BLaER1 treated with 17β-estradiol and CSF1 and Interleukin-3, amounts not matched to agents 10 nM and 100 nM (cell line): ENCODE data around the gene TMEM88.

Experiments
- H3K27ac ChIP-seq, 11 experiments: shearing (Covaris generic); formaldehyde crosslinking; 2 replicates each; pipeline ENCODE4 v1.8.1; 2022
- H3K27me3 ChIP-seq, 11 experiments: shearing (Covaris generic); formaldehyde crosslinking; 2 replicates each; pipeline ENCODE4 v1.8.1; 2022
- H3K36me3 ChIP-seq, 11 experiments: shearing (Covaris generic); formaldehyde crosslinking; 2 replicates each; pipeline ENCODE4 v1.8.1; 2022
- H3K4me1 ChIP-seq, 10 experiments: shearing (Covaris generic); formaldehyde crosslinking; 2 replicates each; pipeline ENCODE4 v1.8.1; 2022
- H3K4me2 ChIP-seq, 11 experiments: shearing (Covaris generic); formaldehyde crosslinking; 2 replicates each; pipeline ENCODE4 v1.8.1; 2022
- H3K4me3 ChIP-seq, 10 experiments: shearing (Covaris generic); formaldehyde crosslinking; 2 replicates each; pipeline ENCODE4 v1.8.1; 2022
- H3K9ac ChIP-seq, 11 experiments: shearing (Covaris generic); formaldehyde crosslinking; 2 replicates each; pipeline ENCODE4 v1.8.1; 2022
- H3K9me3 ChIP-seq, 11 experiments: shearing (Covaris generic); formaldehyde crosslinking; replicated peaks in 1 of 11; 2 replicates each; pipeline ENCODE4 v1.8.1; 2022
- H4K20me1 ChIP-seq, 11 experiments: shearing (Covaris generic); formaldehyde crosslinking; 2 replicates each; pipeline ENCODE4 v1.8.1; 2022
- Cebpa-rat ChIP-seq, 11 experiments: shearing (Covaris generic); IDR thresholded peaks; 2 replicates each; pipeline ENCODE4 v1.8.1; 2022

The TMEM88 gene

DNA sequence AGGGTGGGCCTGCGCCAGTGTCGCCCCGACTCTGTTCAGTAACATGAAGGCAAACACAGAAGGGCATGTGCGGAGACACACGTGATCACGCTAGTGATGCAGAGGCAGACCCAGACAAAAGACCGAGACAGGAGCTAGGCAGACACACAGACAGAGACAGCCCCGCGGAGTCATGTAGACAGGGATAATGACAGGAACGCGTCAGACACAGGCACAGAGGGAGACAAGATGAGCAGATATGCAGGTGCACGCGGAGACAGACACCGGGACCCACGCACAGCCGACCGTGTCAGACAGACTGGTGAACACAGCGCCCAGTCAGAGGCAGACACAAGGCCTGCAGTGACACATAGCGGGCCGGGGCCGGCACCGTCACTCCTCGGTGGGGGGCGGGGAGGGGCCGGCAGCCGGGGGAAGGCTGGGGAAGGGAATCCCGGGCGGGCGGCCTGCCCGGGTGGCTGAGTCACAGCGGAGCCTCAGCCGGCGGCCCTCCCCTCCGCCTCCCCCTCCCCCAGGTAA is 13.4 kb upstream of the TMEM88 start:
- TF ChIP-seq Cebpa-rat (IDR thresholded peaks at IDR 0.05): no peak
- no peaks in the 10 kb centered on the region for H3K27me3 ChIP-seq
- H3K4me2 ChIP-seq: peak overlapping the region; percentile 73 to 100 (median 98)
- peaks cover 29 to 57% (median 46%) of the 10 kb centered on the region in 11 experiments for H4K20me1 ChIP-seq
- H3K4me1 ChIP-seq: peaks cover 50 to 59% (median 55%) of the 10 kb centered on the region in 10 experiments
- H3K9ac ChIP-seq: peak overlapping the region; percentile 89 to 98 (median 96)
- no peaks in the 10 kb centered on the region for H3K9me3 ChIP-seq
- H3K27ac ChIP-seq: peak overlapping the region; percentile 91 to 99 (median 98)
- H3K36me3 ChIP-seq: peaks cover 12 to 33% (median 26%) of the 10 kb centered on the region in 11 experiments
- H3K4me3 ChIP-seq: peak overlapping the region; percentile 66 to 89 (median 76)

DNA sequence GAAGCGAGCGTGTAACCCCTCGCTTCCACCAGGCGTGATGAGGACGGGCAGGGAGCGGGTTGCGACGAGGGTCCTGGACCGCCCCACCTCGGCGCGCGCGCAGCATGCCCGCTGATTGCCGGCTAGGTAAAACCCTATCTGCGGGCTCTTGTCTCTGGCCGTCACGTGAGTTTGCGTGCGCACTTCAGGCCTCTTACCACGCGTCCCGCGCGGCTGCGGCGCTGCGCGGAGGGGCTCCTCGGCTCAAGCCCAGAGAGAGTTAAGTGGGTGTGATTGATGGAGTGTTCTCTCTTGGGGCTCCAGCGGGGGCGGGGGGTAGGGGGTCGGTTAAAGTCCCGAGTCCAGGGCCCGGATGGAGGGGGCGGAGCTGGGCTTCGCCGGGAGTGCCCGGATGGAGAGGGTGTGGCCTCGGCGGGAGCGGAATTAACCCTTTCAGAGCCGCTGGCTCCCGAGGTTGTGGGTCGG is 12.9 kb upstream of the TMEM88 start:
- H3K4me1 ChIP-seq: peaks cover 47 to 54% (median 50%) of the 10 kb centered on the region in 10 experiments
- no peaks in the 10 kb centered on the region for H3K27me3 ChIP-seq
- H3K4me3 ChIP-seq: peak overlapping the region; percentile 66 to 89 (median 76)
- H3K27ac ChIP-seq: peak overlapping the region; percentile 91 to 99 (median 98)
- TF ChIP-seq Cebpa-rat (IDR thresholded peaks at IDR 0.05): no peak
- H3K4me2 ChIP-seq: peak overlapping the region; percentile 73 to 100 (median 98)
- peak overlapping the region; percentile 89 to 98 (median 96) for H3K9ac ChIP-seq
- H4K20me1 ChIP-seq: peaks cover 32 to 62% (median 51%) of the 10 kb centered on the region in 11 experiments
- H3K9me3 ChIP-seq: no peaks in the 10 kb centered on the region
- peaks cover 17 to 38% (median 31%) of the 10 kb centered on the region in 11 experiments for H3K36me3 ChIP-seq

GRCh38 chr17:7842380-7843256 is 12.2 kb upstream of the TMEM88 start:
- peaks cover 32 to 67% (median 56%) of the 10 kb centered on the region in 11 experiments for H4K20me1 ChIP-seq
- peak overlapping the region; percentile 91 to 99 (median 98) for H3K27ac ChIP-seq

DNA sequence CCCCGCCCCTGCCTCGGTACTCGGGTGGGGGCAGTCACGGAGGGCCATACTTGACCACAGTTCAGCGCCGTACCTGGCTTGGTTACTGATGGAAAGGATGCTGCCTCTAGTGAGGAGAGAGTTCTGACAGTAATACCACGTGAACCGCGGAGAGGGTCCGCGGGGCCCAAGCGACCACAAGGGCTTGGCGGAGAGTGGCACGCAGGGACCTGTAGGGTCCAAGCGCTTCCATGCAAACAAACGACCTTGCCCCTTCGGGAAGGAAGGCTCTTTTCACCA is 11.7 kb upstream of the TMEM88 start:
- Histone ChIP-seq H3K4me2 (peak overlapping the region; percentile 73 to 100 (median 98)), H3K9ac (peak overlapping the region; percentile 89 to 98 (median 96)), H3K9me3 (no peaks in the 10 kb centered on the region), H3K27ac (peak overlapping the region; percentile 91 to 99 (median 98)), H3K27me3 (no peaks in the 10 kb centered on the region), H3K4me1 (peaks cover 38 to 44% (median 40%) of the 10 kb centered on the region in 10 experiments), H3K4me3 (peak overlapping the region; percentile 66 to 89 (median 76)), H4K20me1 (peaks cover 35 to 71% (median 60%) of the 10 kb centered on the region in 11 experiments), H3K36me3 (peaks cover 27 to 49% (median 40%) of the 10 kb centered on the region in 11 experiments)
- no peak for TF ChIP-seq Cebpa-rat (IDR thresholded peaks at IDR 0.05)

More at GRCh38 chr17:7842380-7843256, 12.2 kb upstream of the TMEM88 start:
- peak in 7 of 11 experiments; percentile 18 to 72 (median 65); a peak in 9 of 22 replicates for TF ChIP-seq Cebpa-rat (IDR thresholded peaks at IDR 0.05)
- Histone ChIP-seq H3K4me3 (peak overlapping the region; percentile 66 to 89 (median 76)), H3K4me2 (peak overlapping the region; percentile 73 to 100 (median 98)), H3K9me3 (no peaks in the 10 kb centered on the region), H3K36me3 (peaks cover 22 to 44% (median 36%) of the 10 kb centered on the region in 11 experiments), H3K4me1 (peaks cover 41 to 47% (median 43%) of the 10 kb centered on the region in 10 experiments), H3K9ac (peak overlapping the region; percentile 89 to 98 (median 96)), H3K27me3 (no peaks in the 10 kb centered on the region)

DNA sequence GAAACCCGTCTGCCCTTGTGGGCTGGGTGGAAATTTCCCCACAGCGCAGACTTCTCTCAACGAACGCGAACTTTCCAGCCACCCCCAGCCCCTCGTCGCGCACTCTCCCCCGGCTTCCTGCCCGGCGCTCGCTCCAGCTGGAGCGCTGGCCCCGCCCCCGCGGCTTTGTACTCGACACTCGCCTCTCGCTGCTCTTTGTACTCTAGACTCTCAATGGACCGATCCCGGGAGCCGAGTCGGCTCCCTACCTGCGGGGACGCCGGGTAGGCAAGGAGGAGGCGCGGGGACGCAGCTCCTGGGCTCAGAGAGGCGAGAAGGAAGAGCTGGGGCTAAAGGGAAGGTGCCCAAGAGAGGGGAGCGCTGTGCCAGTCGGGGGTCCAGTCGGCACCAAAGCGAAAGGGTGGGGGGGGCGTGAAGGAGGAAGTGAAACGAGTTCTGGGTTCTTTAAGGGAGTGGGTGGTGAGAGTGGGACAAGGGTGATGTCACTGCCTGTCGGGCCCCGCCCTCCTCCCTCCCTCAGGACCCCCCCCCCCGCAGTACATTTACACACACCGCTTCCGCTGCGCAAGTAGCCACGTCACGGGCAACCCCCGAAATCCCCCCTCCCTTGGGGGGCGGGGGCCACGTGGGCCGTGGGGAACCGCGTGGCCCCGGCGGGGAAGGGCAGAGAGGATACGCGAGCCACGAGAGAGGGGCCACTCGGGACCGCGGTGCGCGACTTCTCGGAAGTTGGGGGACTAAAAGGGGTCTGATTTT is 11.2 kb upstream of the TMEM88 start:
- Histone ChIP-seq H4K20me1 (peaks cover 37 to 73% (median 64%) of the 10 kb centered on the region in 11 experiments), H3K36me3 (peaks cover 28 to 51% (median 41%) of the 10 kb centered on the region in 11 experiments), H3K4me1 (peaks cover 35 to 41% (median 36%) of the 10 kb centered on the region in 10 experiments), H3K9me3 (no peaks in the 10 kb centered on the region), H3K27ac (peak overlapping the region; percentile 91 to 99 (median 98)), H3K4me3 (peak overlapping the region; percentile 66 to 89 (median 76)), H3K27me3 (no peaks in the 10 kb centered on the region), H3K9ac (peak overlapping the region; percentile 89 to 98 (median 96)), H3K4me2 (peak overlapping the region; percentile 73 to 100 (median 98))
- no peak for TF ChIP-seq Cebpa-rat (IDR thresholded peaks at IDR 0.05)

DNA sequence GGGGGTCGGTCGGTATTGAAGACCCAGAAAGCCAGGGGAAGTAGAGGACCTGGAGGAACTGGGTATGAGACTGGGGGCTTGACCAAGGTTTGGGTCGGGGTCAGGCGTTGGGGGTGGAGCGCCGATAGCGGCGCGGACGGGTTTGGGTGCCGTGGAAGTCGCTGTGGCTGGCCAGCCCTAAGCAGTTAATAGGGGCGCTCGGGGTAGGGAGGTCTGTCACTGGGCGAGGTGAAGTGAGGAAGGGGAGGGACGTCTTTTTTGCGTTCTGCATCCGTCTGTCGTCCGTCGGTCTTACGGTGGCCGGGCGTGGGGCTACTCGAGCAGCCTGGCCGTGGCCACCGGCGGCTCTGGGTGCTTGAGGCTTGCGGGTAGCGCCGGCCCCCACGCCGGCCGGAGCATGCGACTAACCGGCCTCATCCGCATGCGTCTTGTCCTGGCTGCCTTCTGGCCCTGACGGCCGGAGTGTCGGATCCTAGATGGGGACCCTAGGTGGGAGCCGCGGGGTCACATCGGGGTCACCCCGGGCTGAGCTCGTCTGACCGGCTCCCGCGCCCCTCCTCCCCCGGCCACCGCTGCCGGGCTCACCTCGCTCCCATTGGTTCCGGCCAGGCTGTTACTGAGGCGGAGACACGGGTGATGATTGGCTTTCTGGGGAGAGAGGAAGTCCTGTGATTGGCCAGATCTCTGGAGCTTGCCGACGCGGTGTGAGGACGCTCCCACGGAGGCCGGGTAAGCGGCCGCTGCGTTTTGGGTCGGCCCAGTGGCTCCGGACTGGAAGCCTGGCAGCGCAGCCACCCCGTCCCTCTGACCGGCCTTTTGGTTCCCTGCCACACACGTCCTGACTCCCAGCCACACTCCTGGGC is 10.3 kb upstream of the TMEM88 start:
- peaks cover 27 to 33% (median 28%) of the 10 kb centered on the region in 10 experiments for H3K4me1 ChIP-seq
- no peak for TF ChIP-seq Cebpa-rat (IDR thresholded peaks at IDR 0.05)
- H3K9ac ChIP-seq: peak overlapping the region; percentile 89 to 98 (median 96)
- peaks cover 36 to 73% (median 64%) of the 10 kb centered on the region in 11 experiments for H4K20me1 ChIP-seq
- peaks cover 35 to 57% (median 47%) of the 10 kb centered on the region in 11 experiments for H3K36me3 ChIP-seq
- H3K4me2 ChIP-seq: peak overlapping the region; percentile 73 to 100 (median 97)
- peak overlapping the region; percentile 66 to 89 (median 76) for H3K4me3 ChIP-seq
- no peaks in the 10 kb centered on the region for H3K27me3 ChIP-seq
- H3K9me3 ChIP-seq: no peaks in the 10 kb centered on the region
- H3K27ac ChIP-seq: peak overlapping the region; percentile 89 to 99 (median 98)

GRCh38 chr17:7845359-7846062 is 9.4 kb upstream of the TMEM88 start:
- Histone ChIP-seq H3K36me3 (peaks cover 41 to 58% (median 48%) of the 10 kb centered on the region in 11 experiments), H3K9ac (peak overlapping the region; percentile 89 to 98 (median 96)), H4K20me1 (peaks cover 44 to 73% (median 66%) of the 10 kb centered on the region in 11 experiments), H3K4me3 (peak overlapping the region; percentile 66 to 89 (median 76)), H3K4me2 (peak overlapping the region; percentile 73 to 100 (median 97)), H3K27me3 (no peaks in the 10 kb centered on the region), H3K4me1 (peaks cover 17 to 23% (median 19%) of the 10 kb centered on the region in 10 experiments), H3K27ac (peak overlapping the region in 10 of 11 experiments; percentile 91 to 99 (median 98); a peak in 19 of 22 replicates), H3K9me3 (no peaks in the 10 kb centered on the region)
- no peak for TF ChIP-seq Cebpa-rat (IDR thresholded peaks at IDR 0.05)
